IMR-90 (cell line): ENCODE data around the gene PAM. TPM values are rescaled to one million over a fixed set of nuclear protein-coding genes. Genes with fewer than 3 reads are reported as not detected.

ENCODE experiments used
- ATAC-seq: fragments of 200-7000 bp; cut with Tn5 transposase; 2 replicates; pipeline ENCODE4 v1.9.1; 2020; ENCODE audit warnings: low read depth, mild to moderate bottlenecking, moderate library complexity
- BruUV-seq: library from RNA; stranded (reverse); fragments of 400-500 nt; replicated peaks from 2 replicates; lab custom pipeline; 2021; lab: Mats Ljungman, UMichigan
- CTCF ChIA-PET: fragments of 300-600 bp; formaldehyde crosslinking; extraction: SDS; loops from one replicate; lab custom pipeline; 2021; ENCODE audit warnings: antibody characterized with exemption; lab: Yijun Ruan, JAX
- POLR2A ChIA-PET: fragments of 300-600 bp; sonication (Branson Sonifier 250); formaldehyde crosslinking; loops from one replicate; lab custom pipeline; 2022; ENCODE audit warnings: antibody characterized with exemption; ENCODE audit not compliant: unreplicated experiment; lab: Charles Lee
- DNase-seq: peaks from one replicate; pipeline ENCODE4 v3.0.0; 2013
- H2AFZ ChIP-seq: replicated peaks from 2 replicates; pipeline ENCODE3; 2013; ENCODE audit warnings: low read length, mild to moderate bottlenecking; ENCODE audit not compliant: poor library complexity
- H2AK5ac ChIP-seq: 2 replicates; pipeline ENCODE4 v1.6.1; 2013; ENCODE audit warnings: low read depth, low read length, inconsistent platforms
- H2AK9ac ChIP-seq: replicated peaks from 2 replicates; pipeline ENCODE3; 2013; ENCODE audit warnings: mild to moderate bottlenecking, low read depth, low read length, moderate library complexity; ENCODE audit not compliant: poor library complexity
- H2BK120ac ChIP-seq: 2 replicates; pipeline ENCODE4 v1.6.1; 2013; ENCODE audit warnings: low read depth, low read length, inconsistent platforms
- H2BK15ac ChIP-seq: 3 replicates; pipeline ENCODE4 v1.6.1; 2013; ENCODE audit warnings: low read depth, low read length, inconsistent platforms
- H2BK20ac ChIP-seq: 2 replicates; pipeline ENCODE4 v1.6.1; 2013; ENCODE audit warnings: low read depth, mild to moderate bottlenecking, inconsistent platforms, low read length, moderate library complexity
- H2BK5ac ChIP-seq: 2 replicates; pipeline ENCODE4 v1.6.1; 2013; ENCODE audit warnings: mild to moderate bottlenecking, low read depth, low read length, inconsistent platforms; ENCODE audit not compliant: poor library complexity, severe bottlenecking
- H3K14ac ChIP-seq: replicated peaks from 2 replicates; pipeline ENCODE4 v1.6.1; 2013; ENCODE audit warnings: low read depth, low read length, inconsistent platforms
- H3K18ac ChIP-seq: 2 replicates; pipeline ENCODE4 v1.6.1; 2013; ENCODE audit warnings: low read depth, low read length, control low read depth
- H3K23ac ChIP-seq: 2 replicates; pipeline ENCODE4 v1.6.1; 2013; ENCODE audit warnings: low read depth, low read length, inconsistent platforms
- H3K27ac ChIP-seq: 2 replicates; pipeline ENCODE4 v1.5.1; 2013; ENCODE audit warnings: mild to moderate bottlenecking, control low read depth, low read length; ENCODE audit not compliant: insufficient read depth
- H3K27me3 ChIP-seq: 2 replicates; pipeline ENCODE4 v1.6.1; 2013; ENCODE audit warnings: low read length; ENCODE audit not compliant: control insufficient read depth, insufficient read depth
- H3K36me3 ChIP-seq: 2 replicates; pipeline ENCODE4 v1.6.1; 2013; ENCODE audit warnings: low read length, mixed read lengths; ENCODE audit not compliant: control insufficient read depth, insufficient read depth
- H3K4ac ChIP-seq: 2 replicates; pipeline ENCODE4 v1.6.1; 2013; ENCODE audit warnings: low read depth, low read length, inconsistent platforms
- H3K4me1 ChIP-seq: 2 replicates; pipeline ENCODE4 v1.6.1; 2013; ENCODE audit warnings: low read length, mixed read lengths; ENCODE audit not compliant: control insufficient read depth, insufficient read depth
- H3K4me2 ChIP-seq: 2 replicates; pipeline ENCODE4 v1.6.1; 2013; ENCODE audit warnings: low read depth, mild to moderate bottlenecking, control low read depth, low read length, moderate library complexity
- H3K4me3 ChIP-seq: 2 replicates; pipeline ENCODE4 v1.5.1; 2013; ENCODE audit warnings: low read depth, mild to moderate bottlenecking, control low read depth, low read length, moderate library complexity; ENCODE audit not compliant: insufficient read depth
- H3K56ac ChIP-seq: 2 replicates; pipeline ENCODE4 v1.6.1; 2013; ENCODE audit warnings: low read length, inconsistent platforms; ENCODE audit not compliant: insufficient read depth; ENCODE audit errors: extremely low read depth
- H3K79me1 ChIP-seq, 2 experiments: 2 replicates each; pipeline ENCODE4 v1.6.1; 2013; ENCODE audit warnings: low read length in 2 of 2, inconsistent platforms in 1 of 2, low read depth in 1 of 2
- H3K9ac ChIP-seq: 2 replicates; pipeline ENCODE4 v1.6.1; 2013; ENCODE audit warnings: low read depth, low read length, control low read depth
- H3K9me1 ChIP-seq: 2 replicates; pipeline ENCODE4 v1.6.1; 2013; ENCODE audit warnings: low read length, inconsistent platforms; ENCODE audit not compliant: insufficient read depth
- H3K9me3 ChIP-seq: 2 replicates; pipeline ENCODE4 v1.6.1; 2013; ENCODE audit warnings: low read length; ENCODE audit not compliant: control insufficient read depth, insufficient read depth
- H4K20me1 ChIP-seq: 2 replicates; pipeline ENCODE4 v1.6.1; 2013; ENCODE audit warnings: low read length, inconsistent platforms; ENCODE audit not compliant: insufficient read depth
- H4K5ac ChIP-seq: 2 replicates; pipeline ENCODE4 v1.6.1; 2013; ENCODE audit warnings: mild to moderate bottlenecking, low read depth, low read length, control low read depth
- H4K8ac ChIP-seq, 2 experiments: 2 replicates each; pipeline ENCODE4 v1.6.1; 2013; ENCODE audit warnings: low read depth in 2 of 2, low read length in 2 of 2, control low read depth in 1 of 2, inconsistent platforms in 1 of 2
- H4K91ac ChIP-seq: 2 replicates; pipeline ENCODE4 v1.6.1; 2013; ENCODE audit warnings: low read depth, low read length, inconsistent platforms; ENCODE audit not compliant: insufficient read depth
- BHLHE40 ChIP-seq: fragments of 150-350 bp; IDR thresholded peaks from 2 replicates; pipeline ENCODE4 v1.6.1; 2016; ENCODE audit warnings: mild to moderate bottlenecking, low read depth, low read length
- CEBPB ChIP-seq: IDR thresholded peaks from 2 replicates; pipeline ENCODE4 v1.6.1; 2012; ENCODE audit warnings: low read depth, low read length, improper control_type of control experiment
- CHD1 ChIP-seq: IDR thresholded peaks from 2 replicates; pipeline ENCODE4 v1.6.1; 2012; ENCODE audit warnings: low read depth, low read length, improper control_type of control experiment
- FOS ChIP-seq: fragments of 150-350 bp; IDR thresholded peaks from 2 replicates; pipeline ENCODE4 v1.6.1; 2016; ENCODE audit warnings: low read depth, low read length
- MAFK ChIP-seq: IDR thresholded peaks from 2 replicates; pipeline ENCODE4 v1.6.1; 2012; ENCODE audit warnings: low read depth, low read length, improper control_type of control experiment
- MAZ ChIP-seq: IDR thresholded peaks from 2 replicates; pipeline ENCODE4 v1.6.1; 2012; ENCODE audit warnings: low read depth, mild to moderate bottlenecking, low read length, improper control_type of control experiment, moderate library complexity, borderline replicate concordance
- MXI1 ChIP-seq: IDR thresholded peaks from 2 replicates; pipeline ENCODE4 v1.6.1; 2012; ENCODE audit warnings: low read depth, mild to moderate bottlenecking, low read length, moderate library complexity, borderline replicate concordance
- NFE2L2 ChIP-seq: fragments of 150-350 bp; IDR thresholded peaks from 2 replicates; pipeline ENCODE4 v1.6.1; 2016; ENCODE audit warnings: low read depth, mild to moderate bottlenecking, low read length
- POLR2A ChIP-seq: IDR thresholded peaks from 2 replicates; pipeline ENCODE4 v1.6.1; 2012; ENCODE audit warnings: mild to moderate bottlenecking, low read depth, low read length
- RAD21 ChIP-seq: IDR thresholded peaks from 2 replicates; pipeline ENCODE4 v1.6.1; 2012; ENCODE audit warnings: low read length, improper control_type of control experiment
- RCOR1 ChIP-seq: IDR thresholded peaks from 2 replicates; pipeline ENCODE4 v1.6.1; 2012; ENCODE audit warnings: mild to moderate bottlenecking, low read length, improper control_type of control experiment; ENCODE audit not compliant: insufficient replicate concordance
- RFX5 ChIP-seq: IDR thresholded peaks from 2 replicates; pipeline ENCODE4 v1.8.0; 2012; ENCODE audit warnings: low read depth, mild to moderate bottlenecking, low read length, moderate library complexity
- SMC3 ChIP-seq: fragments of 150-350 bp; IDR thresholded peaks from 2 replicates; pipeline ENCODE4 v1.6.1; 2016; ENCODE audit warnings: low read depth, mild to moderate bottlenecking, antibody characterized with exemption, low read length, moderate library complexity
- WGBS, 2 experiments: methylation state at CpG; one replicate each; pipeline versions ENCODE4 v1.1.5 to v1.1.7; 2013; ENCODE audit warnings: missing lambda C conversion rate in 2 of 2; ENCODE audit not compliant: insufficient read length in 1 of 2; ENCODE audit errors: extremely low coverage in 2 of 2; 5-methylcytosine and 5-hydroxymethylcytosine counted together
- dilution Hi-C: fragments of 300-500 bp; cut with HindIII; formaldehyde crosslinking; loops from one replicate; pipeline ENCODE4 v1.14.3; 2018; ENCODE audit warnings: low sequenced_read_pairs; ENCODE audit not compliant: unreplicated experiment
- in situ Hi-C: fragments of 300-500 bp; cut with MboI; formaldehyde crosslinking; loops from 3 replicates; pipeline ENCODE4 v1.14.3; 2019; ENCODE audit warnings: low sequenced_read_pairs, inconsistent platforms, mixed read lengths
- intact Hi-C: fragments of 100-400 bp; cut with micrococcal nuclease; formaldehyde crosslinking; loops from 2 replicates; pipeline ENCODE4 v1.10.0; 2022
- polyA plus RNA-seq, 3 experiments: library from polyadenylated mRNA; depleted of rRNA; stranded (reverse); fragments of >200 nt; gene quantifications; 2 replicates each; pipeline ENCODE4 v1.2.3, GENCODE V29; 2012; ENCODE audit warnings: low replicate concordance in 1 of 3
- total RNA-seq: library from RNA; depleted of rRNA; stranded (reverse); fragments of >200 nt; gene quantifications from 2 replicates; pipeline ENCODE4 v1.2.3, GENCODE V29; 2012
- TF ChIP-seq, protein P1 (sequence below): fragments of 150-350 bp; IDR thresholded peaks from 2 replicates; pipeline ENCODE4 v1.6.1; 2017; ENCODE audit warnings: mild to moderate bottlenecking, antibody characterized with exemption, low read length, low read depth
- TF ChIP-seq, protein P2 (sequence below): conservative IDR thresholded peaks from 2 replicates; pipeline ENCODE4 v1.5.1; 2012; ENCODE audit warnings: mild to moderate bottlenecking, low read depth, low read length, improper control_type of control experiment
- TF ChIP-seq, protein P3 (sequence below): fragments of 150-350 bp; IDR thresholded peaks from 2 replicates; pipeline ENCODE4 v1.6.1; 2016; ENCODE audit warnings: low read depth, mild to moderate bottlenecking, low read length, moderate library complexity, borderline replicate concordance

Gene PAM
- total and polyA plus RNA-seq, 2 of the 4 experiments (the other 2 are of a cell fraction) = 115 to 179 TPM

DNA sequence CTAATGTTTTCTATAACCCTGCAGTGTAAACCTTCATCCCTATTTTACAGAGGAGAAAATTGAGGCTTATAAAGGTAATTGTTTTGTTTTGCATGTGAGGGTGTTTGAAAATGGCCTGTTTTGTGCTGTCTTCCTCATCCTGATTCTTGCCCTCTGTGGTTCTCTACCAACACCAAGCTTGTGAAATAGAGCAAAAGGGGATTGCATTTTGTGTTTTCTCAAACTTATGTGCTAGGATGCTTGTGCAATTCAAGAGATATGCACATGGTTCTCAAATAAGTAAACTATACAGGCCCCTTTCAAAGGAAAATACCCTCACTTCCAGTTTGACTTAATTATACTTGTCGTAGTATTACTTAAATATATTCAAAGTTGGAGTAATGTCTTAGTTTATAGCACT, 17.2 kb downstream of the PAM start:
- Histone ChIP-seq H2AK9ac (no peak overlapping the region), H4K8ac (no peak overlapping the region), H3K27ac (no peak overlapping the region), H2BK5ac (no peak overlapping the region), H3K27me3 (no peaks in the 10 kb centered on the region), H3K4ac (no peak overlapping the region), H3K23ac (no peak overlapping the region), H4K91ac (no peak overlapping the region), H2BK15ac (no peak overlapping the region), H2BK20ac (no peak overlapping the region), H3K36me3 (no peaks in the 10 kb centered on the region), H3K4me1 (peaks cover 3% of the 10 kb centered on the region), H3K56ac (no peak overlapping the region), H3K9ac (no peak overlapping the region), H3K4me2 (no peak overlapping the region), H4K20me1 (peaks cover 31% of the 10 kb centered on the region), H3K9me1 (no peaks in the 10 kb centered on the region; the same call in 1 of the 2 replicates), H2AFZ (no peak overlapping the region), H3K14ac (no peak overlapping the region), H2AK5ac (no peak overlapping the region), H3K79me1 (peaks cover 29 to 44% of the 10 kb centered on the region in 2 experiments), H2BK120ac (no peak overlapping the region), H3K4me3 (no peak overlapping the region), H4K5ac (no peak overlapping the region), H3K18ac (no peak overlapping the region), H3K9me3 (no peaks in the 10 kb centered on the region)
- TF ChIP-seq BHLHE40 (no peak), RAD21 (no peak), RFX5 (no peak), CEBPB (no peak), SMC3 (no peak), NFE2L2 (no peak), MAZ (no peak), MAFK (no peak), RCOR1 (no peak), POLR2A (no peak), FOS (no peak), CHD1 (no peak), MXI1 (no peak)
- TF ChIP-seq, protein P1, sequence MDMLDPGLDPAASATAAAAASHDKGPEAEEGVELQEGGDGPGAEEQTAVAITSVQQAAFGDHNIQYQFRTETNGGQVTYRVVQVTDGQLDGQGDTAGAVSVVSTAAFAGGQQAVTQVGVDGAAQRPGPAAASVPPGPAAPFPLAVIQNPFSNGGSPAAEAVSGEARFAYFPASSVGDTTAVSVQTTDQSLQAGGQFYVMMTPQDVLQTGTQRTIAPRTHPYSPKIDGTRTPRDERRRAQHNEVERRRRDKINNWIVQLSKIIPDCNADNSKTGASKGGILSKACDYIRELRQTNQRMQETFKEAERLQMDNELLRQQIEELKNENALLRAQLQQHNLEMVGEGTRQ = no peak
- TF ChIP-seq, protein P2, sequence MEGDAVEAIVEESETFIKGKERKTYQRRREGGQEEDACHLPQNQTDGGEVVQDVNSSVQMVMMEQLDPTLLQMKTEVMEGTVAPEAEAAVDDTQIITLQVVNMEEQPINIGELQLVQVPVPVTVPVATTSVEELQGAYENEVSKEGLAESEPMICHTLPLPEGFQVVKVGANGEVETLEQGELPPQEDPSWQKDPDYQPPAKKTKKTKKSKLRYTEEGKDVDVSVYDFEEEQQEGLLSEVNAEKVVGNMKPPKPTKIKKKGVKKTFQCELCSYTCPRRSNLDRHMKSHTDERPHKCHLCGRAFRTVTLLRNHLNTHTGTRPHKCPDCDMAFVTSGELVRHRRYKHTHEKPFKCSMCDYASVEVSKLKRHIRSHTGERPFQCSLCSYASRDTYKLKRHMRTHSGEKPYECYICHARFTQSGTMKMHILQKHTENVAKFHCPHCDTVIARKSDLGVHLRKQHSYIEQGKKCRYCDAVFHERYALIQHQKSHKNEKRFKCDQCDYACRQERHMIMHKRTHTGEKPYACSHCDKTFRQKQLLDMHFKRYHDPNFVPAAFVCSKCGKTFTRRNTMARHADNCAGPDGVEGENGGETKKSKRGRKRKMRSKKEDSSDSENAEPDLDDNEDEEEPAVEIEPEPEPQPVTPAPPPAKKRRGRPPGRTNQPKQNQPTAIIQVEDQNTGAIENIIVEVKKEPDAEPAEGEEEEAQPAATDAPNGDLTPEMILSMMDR = no peak
- TF ChIP-seq, protein P3, sequence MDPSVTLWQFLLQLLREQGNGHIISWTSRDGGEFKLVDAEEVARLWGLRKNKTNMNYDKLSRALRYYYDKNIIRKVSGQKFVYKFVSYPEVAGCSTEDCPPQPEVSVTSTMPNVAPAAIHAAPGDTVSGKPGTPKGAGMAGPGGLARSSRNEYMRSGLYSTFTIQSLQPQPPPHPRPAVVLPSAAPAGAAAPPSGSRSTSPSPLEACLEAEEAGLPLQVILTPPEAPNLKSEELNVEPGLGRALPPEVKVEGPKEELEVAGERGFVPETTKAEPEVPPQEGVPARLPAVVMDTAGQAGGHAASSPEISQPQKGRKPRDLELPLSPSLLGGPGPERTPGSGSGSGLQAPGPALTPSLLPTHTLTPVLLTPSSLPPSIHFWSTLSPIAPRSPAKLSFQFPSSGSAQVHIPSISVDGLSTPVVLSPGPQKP = no peak
- WGBS, 2 experiments = no CpG with 5 or more reads among the region's 1 CpG
- no TSS peak for BruUV-seq
- CTCF ChIA-PET = no interaction called here
- DNase-seq (no peak), ATAC-seq (no peak)
- intact Hi-C loops = loop anchor here (10.0 kb wide), 1 partner anchor 363 kb away; no protein-coding TSS in a partner anchor
- dilution Hi-C loops = no loop called here
- in situ Hi-C loops = loop anchor here (10.0 kb wide), 2 partner anchors 193 to 273 kb away; no protein-coding TSS in a partner anchor
- POLR2A ChIA-PET = no interaction called here
